ENCODE results near the gene TAB3. TPM values are rescaled to one million over a fixed set of nuclear protein-coding genes. Genes with fewer than 3 reads are reported as not detected.
"Not testable (repeated sequence)": the region's sequence is repeated elsewhere in the genome, so short reads cannot be mapped to it uniquely, and the experiment has no call there.

Gene TAB3
- total RNA-seq, 1 donor from 2014 or later = 19.4 TPM

DNA sequence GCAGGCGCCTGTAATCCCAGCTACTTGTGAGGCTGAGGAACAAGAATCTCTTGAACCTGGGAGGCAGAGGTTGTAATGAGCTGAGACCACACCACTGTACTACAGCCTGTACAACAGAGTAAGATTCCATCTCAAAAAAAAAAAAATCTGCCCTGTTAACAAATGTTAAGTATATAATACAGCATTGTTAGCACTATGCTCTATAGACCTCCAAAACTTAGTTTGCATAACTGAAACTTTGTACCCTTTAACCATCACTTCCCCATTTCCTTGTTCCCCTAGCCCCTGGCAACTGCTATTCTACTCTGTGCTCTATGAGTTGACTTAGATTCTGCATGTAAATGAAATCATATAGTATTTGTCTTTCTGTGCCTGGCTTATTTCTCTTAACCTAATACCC, 76.7 kb downstream of the TAB3 start:
- TF ChIP-seq, protein P1, sequence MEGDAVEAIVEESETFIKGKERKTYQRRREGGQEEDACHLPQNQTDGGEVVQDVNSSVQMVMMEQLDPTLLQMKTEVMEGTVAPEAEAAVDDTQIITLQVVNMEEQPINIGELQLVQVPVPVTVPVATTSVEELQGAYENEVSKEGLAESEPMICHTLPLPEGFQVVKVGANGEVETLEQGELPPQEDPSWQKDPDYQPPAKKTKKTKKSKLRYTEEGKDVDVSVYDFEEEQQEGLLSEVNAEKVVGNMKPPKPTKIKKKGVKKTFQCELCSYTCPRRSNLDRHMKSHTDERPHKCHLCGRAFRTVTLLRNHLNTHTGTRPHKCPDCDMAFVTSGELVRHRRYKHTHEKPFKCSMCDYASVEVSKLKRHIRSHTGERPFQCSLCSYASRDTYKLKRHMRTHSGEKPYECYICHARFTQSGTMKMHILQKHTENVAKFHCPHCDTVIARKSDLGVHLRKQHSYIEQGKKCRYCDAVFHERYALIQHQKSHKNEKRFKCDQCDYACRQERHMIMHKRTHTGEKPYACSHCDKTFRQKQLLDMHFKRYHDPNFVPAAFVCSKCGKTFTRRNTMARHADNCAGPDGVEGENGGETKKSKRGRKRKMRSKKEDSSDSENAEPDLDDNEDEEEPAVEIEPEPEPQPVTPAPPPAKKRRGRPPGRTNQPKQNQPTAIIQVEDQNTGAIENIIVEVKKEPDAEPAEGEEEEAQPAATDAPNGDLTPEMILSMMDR (conservative IDR thresholded peaks at IDR 0.05; ENCODE audit: low read depth, low read length) = no peak

DNA sequence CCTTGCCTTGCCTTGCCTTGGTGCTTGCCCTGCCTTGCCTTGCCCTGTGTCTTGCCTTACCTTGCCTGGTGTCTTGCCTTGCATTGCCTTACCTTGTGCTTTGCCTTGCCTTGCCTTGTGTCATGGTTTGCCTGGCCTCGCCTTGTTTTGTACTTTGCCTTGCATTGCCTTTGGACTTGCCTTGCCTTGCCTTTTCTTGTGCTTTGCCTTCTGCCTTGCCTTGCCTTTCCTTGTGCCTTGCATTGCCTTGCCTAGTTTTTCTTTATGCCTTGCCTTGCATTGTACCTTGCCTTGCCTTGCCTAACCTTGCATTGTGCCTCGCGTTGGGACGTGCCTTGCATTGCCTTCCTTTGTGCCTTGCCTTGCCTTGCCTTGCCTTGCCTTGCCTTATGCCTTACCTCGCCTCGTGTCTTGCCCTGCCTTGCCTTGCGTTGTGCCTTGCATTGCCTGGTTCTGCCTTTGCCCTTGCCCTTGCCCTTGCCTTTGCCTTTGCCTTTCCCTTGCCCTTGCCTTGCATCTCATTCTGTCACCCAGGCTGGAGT, 82.8 kb downstream of the TAB3 start:
- TF ChIP-seq, protein P1 (conservative IDR thresholded peaks at IDR 0.05; ENCODE audit: low read depth, low read length) = no peak

More for the DNA sequence above, 76.7 kb downstream of the TAB3 start:
- H3K4me3 ChIP-seq (ENCODE audit: low read depth, low read length) = no peak overlapping the region
- no peak for DNase-seq (ENCODE audit: low read depth)

DNA sequence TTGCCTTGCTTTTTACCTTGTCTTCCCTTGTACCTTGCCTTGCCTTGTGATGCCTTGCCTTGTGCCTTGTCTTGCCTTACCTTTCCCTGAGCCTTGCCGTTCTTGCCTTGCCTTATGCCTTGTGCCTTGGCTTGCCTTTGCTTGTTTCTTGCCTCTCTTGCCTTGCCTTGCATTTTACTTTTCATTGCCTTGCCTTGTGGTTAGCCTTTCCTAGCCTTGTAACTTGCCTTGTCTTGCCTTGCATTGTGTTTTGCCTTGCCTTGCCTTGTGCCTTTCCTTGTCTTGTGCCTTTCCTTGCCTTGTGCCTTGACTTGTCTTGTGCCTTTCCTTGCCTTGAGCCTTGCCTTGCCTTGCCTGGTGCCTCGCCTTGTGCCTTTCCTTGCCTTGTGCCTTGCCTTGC, 84.6 kb downstream of the TAB3 start:
- TF ChIP-seq, protein P1 (conservative IDR thresholded peaks at IDR 0.05; ENCODE audit: low read depth, low read length) = no peak
- H3K4me3 ChIP-seq (ENCODE audit: low read depth, low read length) = no peak overlapping the region
- DNase-seq (ENCODE audit: low read depth) = no peak

More for the DNA sequence above, 82.8 kb downstream of the TAB3 start:
- no peak for DNase-seq (ENCODE audit: low read depth)
- H3K4me3 ChIP-seq (ENCODE audit: low read depth, low read length) = no peak overlapping the region

DNA sequence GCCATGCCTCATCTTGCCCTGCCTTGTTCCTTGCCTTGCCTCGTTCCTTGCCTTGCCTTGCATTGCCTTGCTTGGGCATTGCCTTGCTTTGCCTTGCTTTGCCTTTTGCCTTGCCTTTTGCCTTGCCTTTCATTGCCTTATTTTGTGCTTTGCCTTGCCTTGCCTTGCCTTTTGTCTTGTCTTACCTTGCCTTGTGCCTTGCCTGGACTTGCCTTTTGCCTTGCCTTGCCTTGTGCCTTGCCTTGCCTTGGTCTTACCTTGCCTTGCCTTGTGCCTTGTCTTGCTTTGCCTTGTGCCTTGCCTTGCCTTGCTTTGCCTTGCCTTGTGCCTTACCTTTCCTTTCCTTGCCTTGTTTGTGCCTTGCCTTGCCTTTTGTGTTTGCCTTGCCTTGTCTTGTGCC, 88.2 kb downstream of the TAB3 start:
- no peak overlapping the region for H3K4me3 ChIP-seq (ENCODE audit: low read depth, low read length)
- DNase-seq (ENCODE audit: low read depth) = no peak
- TF ChIP-seq, protein P1 (conservative IDR thresholded peaks at IDR 0.05; ENCODE audit: low read depth, low read length) = no peak

DNA sequence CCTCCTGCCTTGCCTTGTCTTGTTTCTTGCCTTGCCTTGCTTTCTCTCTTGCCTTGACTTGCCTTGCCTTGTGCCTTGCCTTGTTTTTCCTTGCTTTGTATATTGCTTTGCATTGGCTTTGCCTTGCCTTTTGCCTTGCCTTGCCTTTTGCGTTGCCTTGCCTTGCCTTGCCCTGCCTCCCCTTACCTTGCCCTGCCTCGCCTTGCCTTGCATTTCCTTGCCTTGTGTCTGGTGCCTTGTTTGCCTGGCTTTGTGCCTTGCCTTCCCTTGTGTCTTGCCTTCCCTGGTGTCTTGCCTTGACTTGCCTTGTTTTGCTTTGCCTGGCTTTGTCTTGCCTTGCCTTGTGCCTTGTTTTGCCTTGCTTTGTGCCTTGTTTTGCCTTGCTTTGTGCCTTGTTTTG, 89.7 kb downstream of the TAB3 start:
- no peak overlapping the region for H3K4me3 ChIP-seq (ENCODE audit: low read depth, low read length)
- DNase-seq (ENCODE audit: low read depth) = no peak
- TF ChIP-seq, protein P1 (conservative IDR thresholded peaks at IDR 0.05; ENCODE audit: low read depth, low read length) = no peak

DNA sequence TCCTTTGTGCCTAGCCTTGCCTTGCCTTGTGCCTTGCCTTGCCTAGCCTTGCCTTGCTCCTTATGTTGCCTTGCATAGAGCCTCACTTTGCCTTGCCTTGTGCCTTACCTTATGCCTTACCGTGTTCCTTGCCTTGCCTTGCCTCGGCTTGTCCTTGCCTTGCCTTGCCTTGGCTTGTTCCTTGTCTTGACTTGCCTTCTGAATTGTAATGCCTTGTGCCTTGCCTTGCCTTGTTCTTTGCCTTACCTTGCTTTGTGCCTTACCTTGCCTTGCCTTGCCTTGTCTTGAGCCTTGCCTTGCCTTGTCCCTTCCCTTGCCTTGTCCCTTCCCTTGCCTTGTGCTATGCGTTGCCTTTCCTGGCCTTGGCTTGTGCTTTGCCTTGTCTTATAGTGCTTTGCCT, 90.2 kb downstream of the TAB3 start:
- H3K4me3 ChIP-seq (ENCODE audit: low read depth, low read length) = no peak overlapping the region
- TF ChIP-seq, protein P1 (conservative IDR thresholded peaks at IDR 0.05; ENCODE audit: low read depth, low read length) = no peak
- DNase-seq (ENCODE audit: low read depth) = no peak

DNA sequence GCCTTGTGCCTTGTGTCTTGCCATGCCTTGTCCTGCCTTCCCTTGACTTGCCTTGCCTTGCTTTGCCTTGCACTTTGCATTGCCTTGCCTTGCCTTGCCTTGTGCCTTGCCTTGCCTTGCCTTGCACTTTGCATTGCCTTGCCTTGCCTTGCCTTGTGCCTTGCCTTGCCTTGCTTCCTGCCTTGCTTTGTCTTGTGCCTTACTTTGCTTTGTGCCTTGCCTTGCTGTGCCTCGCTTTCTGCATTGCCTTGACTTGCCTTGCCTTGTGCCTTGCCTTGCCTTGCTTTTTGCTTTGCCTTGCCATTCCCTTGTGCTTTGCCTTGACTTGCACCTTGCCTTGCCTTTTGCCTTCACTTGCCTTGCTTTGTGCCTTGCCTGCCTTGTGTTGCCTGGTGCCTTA, 91.8 kb downstream of the TAB3 start:
- DNase-seq (ENCODE audit: low read depth); H3K4me3 ChIP-seq (ENCODE audit: low read depth, low read length): not testable (repeated sequence)

Measured in epithelial cell of proximal tubule (primary cell).